Subcutaneous abdominal adipose tissue (tissue), 5 donors: ENCODE results near the gene FAM200C.

Source experiments
- H3K27ac ChIP-seq: one replicate; pipeline ENCODE4 v1.7.0; 2013; ENCODE audit warnings: low read depth, mild to moderate bottlenecking, inconsistent platforms, low read length, moderate library complexity
- H3K27me3 ChIP-seq, 5 donors: one replicate each; pipeline ENCODE4 v1.7.0; 2013; ENCODE audit warnings: low read length in 5 of 5, inconsistent platforms in 1 of 5; ENCODE audit not compliant: control insufficient read depth in 5 of 5, insufficient read depth in 4 of 5
- H3K36me3 ChIP-seq, 5 donors: one replicate each; pipeline ENCODE4 v1.7.0; 2013; ENCODE audit warnings: low read length in 5 of 5; ENCODE audit not compliant: control insufficient read depth in 5 of 5, insufficient read depth in 5 of 5
- H3K4me1 ChIP-seq, 5 donors: one replicate each; pipeline ENCODE4 v1.7.0; 2013; ENCODE audit warnings: low read length in 5 of 5, mild to moderate bottlenecking in 3 of 5, moderate library complexity in 1 of 5; ENCODE audit not compliant: control insufficient read depth in 5 of 5, insufficient read depth in 5 of 5
- H3K4me3 ChIP-seq, 5 donors: one replicate each; pipeline ENCODE4 v1.7.0; 2013; ENCODE audit warnings: low read length in 5 of 5, low read depth in 1 of 5
- H3K9ac ChIP-seq, 5 donors: one replicate each; pipeline ENCODE4 v1.7.0; 2013; ENCODE audit warnings: low read length in 5 of 5, mild to moderate bottlenecking in 4 of 5, moderate library complexity in 3 of 5
- H3K9me3 ChIP-seq, 5 donors: one replicate each; pipeline ENCODE4 v1.7.0; 2013; ENCODE audit warnings: low read length in 5 of 5; ENCODE audit not compliant: control insufficient read depth in 5 of 5
- donor health status: healthy.
- donor health status: healthy.
- donor health status: healthy.
- donor health status: healthy.
- donor health status: healthy.

Gene FAM200C

DNA sequence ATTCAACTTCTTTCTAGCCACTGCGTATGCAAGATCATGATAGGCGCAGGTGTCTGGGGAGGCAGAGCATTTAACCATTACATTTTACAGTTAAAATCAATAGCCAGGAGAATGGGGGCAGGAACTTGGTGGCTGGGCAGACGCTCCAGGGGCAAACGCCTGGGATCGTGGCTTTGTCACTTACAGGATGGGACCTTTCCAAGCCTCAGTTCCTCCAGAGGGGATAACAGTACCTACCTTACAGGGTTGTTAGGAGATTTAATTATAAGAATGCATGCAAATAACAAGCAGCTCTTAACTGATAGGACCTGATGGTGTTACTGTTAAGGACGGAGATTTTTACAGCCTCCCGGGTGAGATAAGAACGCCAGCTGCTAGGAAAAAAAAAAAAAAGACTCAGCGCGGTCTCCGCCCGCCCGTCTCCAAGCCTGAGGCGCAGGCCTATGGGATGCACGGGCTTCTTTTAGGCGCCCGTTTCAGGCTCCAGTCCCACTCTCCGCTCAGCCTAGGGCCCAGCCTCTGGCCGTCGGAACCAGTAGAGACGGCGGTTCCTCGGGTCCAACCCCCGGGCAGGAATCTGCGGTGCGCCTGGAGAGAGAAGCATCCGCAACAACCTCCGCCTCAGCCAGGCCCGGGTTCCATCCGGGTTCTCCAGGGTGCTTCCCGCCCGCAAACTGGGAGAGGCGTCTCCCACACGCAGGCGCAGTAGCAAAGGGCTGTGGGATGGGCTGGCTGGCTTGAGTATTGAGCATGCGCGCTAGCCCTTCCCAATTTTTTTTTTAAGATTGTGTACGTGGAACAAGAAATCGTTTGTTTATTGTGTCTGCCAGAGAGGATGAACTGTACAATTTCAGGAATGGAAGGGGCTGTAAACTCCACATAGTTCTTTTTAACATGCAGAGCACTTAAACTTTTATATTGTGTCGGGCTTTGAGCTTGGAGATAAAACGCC is at the start of gene FAM200C:
FAM200C (minus strand) TSS at position 653 of the 952 bp plus-strand sequence. CDS start 4,564 bp downstream, outside the sequence.
- Histone ChIP-seq H3K27ac (peak within 1 kb of the TSS; percentile 57), H3K27me3 (no peaks in the 10 kb centered on the region), H3K9me3 (no peaks in the 10 kb centered on the region), H3K36me3 (peaks cover 21 to 29% (median 29%) of the 10 kb centered on the region in 5 donors), H3K9ac (peak within 1 kb of the TSS; percentile 71 to 98 (median 96)), H3K4me1 (peaks cover 0 to 23% (median 18%) of the 10 kb centered on the region in 5 donors), H3K4me3 (peak within 1 kb of the TSS; percentile 81 to 92 (median 90))

GRCh38 chr5:160449458-160449857 is 49.6 kb upstream of the FAM200C start:
- H3K36me3 ChIP-seq, result no peaks in the 10 kb centered on the region
- H3K4me1 ChIP-seq, result peaks cover 0 to 11% (median 3%) of the 10 kb centered on the region in 5 donors
- H3K27me3 ChIP-seq, result no peaks in the 10 kb centered on the region
- H3K9me3 ChIP-seq, result no peaks in the 10 kb centered on the region
- no peak overlapping the region for H3K9ac ChIP-seq
- no peak overlapping the region for H3K4me3 ChIP-seq
- no peak overlapping the region for H3K27ac ChIP-seq

DNA sequence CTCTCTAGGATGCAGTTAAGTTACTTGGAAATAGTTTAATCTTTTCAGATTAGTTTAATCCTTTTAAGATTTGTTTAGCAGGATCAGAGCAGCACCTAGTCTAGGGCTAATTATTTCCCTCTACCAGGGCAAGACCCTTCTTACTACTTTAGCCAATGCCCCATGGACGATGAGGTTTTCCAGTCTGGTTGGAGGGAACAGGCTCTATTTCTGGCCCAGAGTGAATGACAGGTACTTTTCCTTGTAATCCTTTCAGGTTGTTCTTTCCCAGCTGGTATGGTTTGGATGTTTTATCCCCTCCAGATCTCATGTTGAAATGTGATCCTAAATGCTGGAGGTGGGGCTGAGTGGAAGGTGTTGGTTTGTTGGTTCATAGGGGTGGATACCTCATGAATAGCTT is 49.0 kb upstream of the FAM200C start:
- Histone ChIP-seq H3K4me1 (peaks cover 0 to 11% (median 3%) of the 10 kb centered on the region in 5 donors), H3K9ac (no peak overlapping the region), H3K4me3 (no peak overlapping the region), H3K36me3 (no peaks in the 10 kb centered on the region), H3K9me3 (no peaks in the 10 kb centered on the region), H3K27me3 (no peaks in the 10 kb centered on the region), H3K27ac (no peak overlapping the region)

GRCh38 chr5:160445751-160446150 is 45.9 kb upstream of the FAM200C start:
- Histone ChIP-seq H3K4me1 (peaks cover 0 to 2% (median 0%) of the 10 kb centered on the region in 5 donors), H3K9ac (no peak overlapping the region), H3K9me3 (no peaks in the 10 kb centered on the region), H3K4me3 (no peak overlapping the region), H3K27ac (no peak overlapping the region), H3K27me3 (no peaks in the 10 kb centered on the region), H3K36me3 (no peaks in the 10 kb centered on the region)

- H3K9me3 ChIP-seq, result no peaks in the 10 kb centered on the region
Measured at GRCh38 chr5:160445132-160445531, 45.3 kb upstream of the FAM200C start.

GRCh38 chr5:160444407-160444806 is 44.6 kb upstream of the FAM200C start:
- Histone ChIP-seq H3K27ac (no peak overlapping the region), H3K9me3 (no peaks in the 10 kb centered on the region), H3K4me1 (peaks cover 0 to 2% (median under 1%) of the 10 kb centered on the region in 5 donors), H3K4me3 (no peak overlapping the region), H3K9ac (no peak overlapping the region), H3K27me3 (no peaks in the 10 kb centered on the region), H3K36me3 (no peaks in the 10 kb centered on the region)

More at GRCh38 chr5:160445132-160445531, 45.3 kb upstream of the FAM200C start:
- H3K4me1 ChIP-seq, result peaks cover 0 to 2% (median 0%) of the 10 kb centered on the region in 5 donors
- no peak overlapping the region for H3K27ac ChIP-seq
- H3K36me3 ChIP-seq, result no peaks in the 10 kb centered on the region
- no peak overlapping the region for H3K9ac ChIP-seq
- no peaks in the 10 kb centered on the region for H3K27me3 ChIP-seq
- no peak overlapping the region for H3K4me3 ChIP-seq

DNA sequence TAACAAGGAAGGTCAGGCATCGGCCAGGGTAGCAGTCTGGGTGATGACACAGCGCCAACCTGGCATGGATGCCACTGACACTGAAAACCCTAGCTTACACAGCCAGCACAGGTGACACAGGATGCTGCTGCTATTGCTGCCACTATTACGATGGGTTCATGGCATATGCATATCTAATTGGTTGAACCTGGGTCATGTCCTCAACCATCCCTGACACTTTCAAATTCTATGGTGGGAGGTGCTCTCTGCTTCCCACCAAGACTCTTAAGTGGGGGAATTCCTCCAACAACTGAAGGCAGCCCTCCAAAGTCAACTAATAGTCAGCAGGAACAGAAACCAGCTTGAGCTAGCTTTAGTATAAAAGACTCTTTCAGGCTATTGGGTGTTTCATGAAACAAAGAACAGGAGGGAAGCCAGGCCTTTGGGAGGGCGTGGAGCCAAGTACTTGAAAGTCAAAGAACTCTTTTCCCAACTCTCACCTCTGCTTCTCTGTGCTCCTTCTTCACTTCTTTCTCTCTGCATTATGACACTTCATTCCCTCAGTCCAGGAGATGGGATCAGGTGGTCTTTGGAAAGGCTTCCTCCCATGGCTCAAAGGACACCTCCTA is 43.1 kb upstream of the FAM200C start:
- no peaks in the 10 kb centered on the region for H3K27me3 ChIP-seq
- no peak overlapping the region for H3K4me3 ChIP-seq
- H3K4me1 ChIP-seq, result peaks cover 4 to 12% (median 10%) of the 10 kb centered on the region in 5 donors
- no peaks in the 10 kb centered on the region for H3K9me3 ChIP-seq
- no peak overlapping the region for H3K9ac ChIP-seq
- no peaks in the 10 kb centered on the region for H3K36me3 ChIP-seq
- no peak overlapping the region for H3K27ac ChIP-seq

DNA sequence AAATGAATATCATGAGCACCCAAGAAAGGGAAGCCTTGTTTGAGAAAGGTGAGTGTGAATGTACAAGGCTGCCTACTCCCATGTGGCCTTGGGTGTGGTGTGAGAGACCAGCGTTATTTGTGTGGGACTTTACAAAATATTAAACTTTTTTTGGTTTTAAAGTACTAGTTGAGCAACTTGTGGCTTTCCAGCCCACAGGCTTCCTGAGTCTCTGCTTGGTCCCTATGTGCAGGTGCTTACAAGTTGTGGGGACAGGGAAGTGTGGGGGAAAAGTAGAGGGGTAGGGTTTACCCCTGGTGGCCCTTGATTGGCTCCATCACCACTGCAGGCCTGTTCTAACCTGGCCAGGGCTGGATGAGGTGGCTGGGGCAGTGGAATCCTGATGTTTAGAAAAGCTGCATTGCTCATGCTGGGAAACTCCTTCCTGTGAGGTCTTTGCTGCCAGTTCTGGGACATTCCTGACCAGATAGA is 41.5 kb upstream of the FAM200C start:
- H3K27me3 ChIP-seq, result no peaks in the 10 kb centered on the region
- peaks cover 4 to 12% (median 10%) of the 10 kb centered on the region in 5 donors for H3K4me1 ChIP-seq
- H3K9ac ChIP-seq, result no peak overlapping the region
- no peak overlapping the region for H3K4me3 ChIP-seq
- H3K36me3 ChIP-seq, result no peaks in the 10 kb centered on the region
- no peaks in the 10 kb centered on the region for H3K9me3 ChIP-seq
- H3K27ac ChIP-seq, result no peak overlapping the region

DNA sequence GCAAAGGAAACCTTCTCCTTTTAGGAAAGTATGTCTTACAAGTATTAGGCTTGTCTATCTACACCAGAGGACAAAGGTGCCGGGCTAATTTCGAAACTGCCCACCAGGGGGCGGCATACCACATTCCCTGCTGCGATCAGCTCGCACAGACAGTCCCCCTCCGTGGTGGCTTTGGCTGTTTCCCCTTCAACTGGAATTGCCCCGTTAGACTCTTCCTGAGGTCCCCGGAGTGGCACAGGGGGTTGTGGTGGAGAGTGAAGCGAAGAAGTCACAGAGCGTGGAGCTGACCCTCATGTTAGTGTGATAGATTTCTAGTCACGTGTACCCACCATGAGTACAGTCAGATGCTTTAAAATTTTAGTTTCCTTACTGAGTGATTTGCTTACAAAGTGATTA is 39.3 kb upstream of the FAM200C start:
- Histone ChIP-seq H3K27ac (no peak overlapping the region), H3K9ac (peak overlapping the region in 4 of 5 donors; percentile 36 to 67 (median 56)), H3K36me3 (no peaks in the 10 kb centered on the region), H3K4me1 (peaks cover 4 to 12% (median 10%) of the 10 kb centered on the region in 5 donors), H3K4me3 (peak overlapping the region; percentile 57 to 82 (median 67)), H3K27me3 (no peaks in the 10 kb centered on the region), H3K9me3 (no peaks in the 10 kb centered on the region)
